Muscle layer of colon (tissue), 2 donors: ENCODE data around the gene PFKM.
"Not testable (repeated sequence)": the region's sequence is repeated elsewhere in the genome, so short reads cannot be mapped to it uniquely, and the experiment has no call there.

ENCODE experiments used
- H3K27ac ChIP-seq: one replicate; pipeline ENCODE4 v1.7.0; 2013; ENCODE audit warnings: low read depth, mild to moderate bottlenecking, low read length, moderate library complexity
- H3K27me3 ChIP-seq, 2 donors: one replicate each; pipeline ENCODE4 v1.7.0; 2013; ENCODE audit warnings: low read length in 2 of 2, mild to moderate bottlenecking in 2 of 2; ENCODE audit not compliant: insufficient read depth in 2 of 2, control insufficient read depth in 1 of 2
- H3K36me3 ChIP-seq: one replicate; pipeline ENCODE4 v1.7.0; 2013; ENCODE audit warnings: mild to moderate bottlenecking, low read length; ENCODE audit not compliant: insufficient read depth
- H3K4me1 ChIP-seq: one replicate; pipeline ENCODE4 v1.7.0; 2013; ENCODE audit warnings: mild to moderate bottlenecking, low read length; ENCODE audit not compliant: insufficient read depth
- H3K4me3 ChIP-seq, 2 donors: one replicate each; pipeline ENCODE4 v1.7.0; 2013; ENCODE audit warnings: low read length in 2 of 2, low read depth in 1 of 2, mild to moderate bottlenecking in 1 of 2, moderate library complexity in 1 of 2
- H3K9ac ChIP-seq: one replicate; pipeline ENCODE4 v1.7.0; 2013; ENCODE audit warnings: low read length
- H3K9me3 ChIP-seq: one replicate; pipeline ENCODE4 v1.7.0; 2013; ENCODE audit warnings: mild to moderate bottlenecking, low read length
- donor health status: abdominal sarcoma.
- donor health status: Adenocarcinoma of cecum.

The PFKM gene

DNA sequence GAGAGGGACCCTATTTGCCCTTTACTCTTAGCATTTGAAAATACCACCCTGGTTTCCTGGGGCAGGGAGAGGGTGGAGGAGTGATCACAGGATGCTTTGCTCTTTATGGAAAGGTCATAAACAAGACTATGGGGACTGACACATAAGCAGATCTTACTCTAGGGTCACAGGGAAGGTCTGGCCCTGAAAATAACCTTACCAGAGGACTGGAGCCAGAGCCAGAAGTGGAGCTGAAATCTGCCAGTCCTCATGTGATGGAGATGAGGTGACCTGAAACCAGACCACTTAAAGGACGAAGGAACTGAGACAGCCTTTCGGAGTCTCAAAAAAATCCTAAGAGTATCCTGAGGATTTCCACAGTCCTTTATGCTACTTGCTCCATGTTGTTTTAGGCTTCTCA lies 12.4 kb downstream of the PFKM start:
- no peaks in the 10 kb centered on the region for H3K27me3 ChIP-seq
- no peaks in the 10 kb centered on the region for H3K4me1 ChIP-seq
- no peak overlapping the region for H3K27ac ChIP-seq
- H3K4me3 ChIP-seq = no peak overlapping the region
- no peaks in the 10 kb centered on the region for H3K9me3 ChIP-seq
- no peak overlapping the region for H3K9ac ChIP-seq
- H3K36me3 ChIP-seq = peaks cover 69% of the 10 kb centered on the region

- H3K9ac ChIP-seq = no peak overlapping the region
- H3K27ac ChIP-seq = no peak overlapping the region
- no peaks in the 10 kb centered on the region for H3K4me1 ChIP-seq
- no peak overlapping the region for H3K4me3 ChIP-seq
- H3K9me3 ChIP-seq = no peaks in the 10 kb centered on the region
- no peaks in the 10 kb centered on the region for H3K27me3 ChIP-seq
- peaks cover 61% of the 10 kb centered on the region for H3K36me3 ChIP-seq
Measured at GRCh38 chr12:48132826-48133225, 13.7 kb downstream of the PFKM start.

- no peak overlapping the region for H3K4me3 ChIP-seq
- H3K27me3 ChIP-seq = no peaks in the 10 kb centered on the region
- H3K9ac ChIP-seq = no peak overlapping the region
- H3K4me1 ChIP-seq = no peaks in the 10 kb centered on the region
- H3K36me3 ChIP-seq = peaks cover 78% of the 10 kb centered on the region
- H3K27ac ChIP-seq = no peak overlapping the region
- no peaks in the 10 kb centered on the region for H3K9me3 ChIP-seq
Measured at GRCh38 chr12:48135027-48135426, 15.9 kb downstream of the PFKM start.

- peaks cover 89% of the 10 kb centered on the region for H3K36me3 ChIP-seq
- H3K9me3 ChIP-seq = no peaks in the 10 kb centered on the region
- no peaks in the 10 kb centered on the region for H3K27me3 ChIP-seq
- no peaks in the 10 kb centered on the region for H3K4me1 ChIP-seq
- H3K9ac ChIP-seq = no peak overlapping the region
- H3K27ac ChIP-seq = no peak overlapping the region
- no peak overlapping the region for H3K4me3 ChIP-seq
Measured at GRCh38 chr12:48142818-48143674, 23.9 kb downstream of the PFKM start.

DNA sequence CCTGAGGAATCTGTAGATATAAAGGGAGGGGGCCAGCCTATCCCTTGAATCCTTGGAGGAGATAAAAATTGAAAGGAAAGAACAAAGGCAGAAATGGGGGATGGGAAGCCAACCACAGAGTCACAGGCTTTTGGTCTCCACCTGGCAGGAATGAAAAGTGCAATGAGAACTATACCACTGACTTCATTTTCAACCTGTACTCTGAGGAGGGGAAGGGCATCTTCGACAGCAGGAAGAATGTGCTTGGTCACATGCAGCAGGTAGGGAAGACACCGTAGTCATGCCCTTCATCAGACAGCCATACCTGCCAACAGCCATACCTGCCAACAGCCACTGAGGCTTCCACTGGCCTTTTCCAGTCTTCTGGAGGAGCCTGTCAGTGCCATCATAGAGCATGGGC lies 24.7 kb downstream of the PFKM start:
- Histone ChIP-seq H3K27me3 (no peaks in the 10 kb centered on the region), H3K4me1 (no peaks in the 10 kb centered on the region), H3K36me3 (peaks cover 86% of the 10 kb centered on the region), H3K4me3 (no peak overlapping the region), H3K27ac (no peak overlapping the region), H3K9me3 (no peaks in the 10 kb centered on the region), H3K9ac (no peak overlapping the region)

DNA sequence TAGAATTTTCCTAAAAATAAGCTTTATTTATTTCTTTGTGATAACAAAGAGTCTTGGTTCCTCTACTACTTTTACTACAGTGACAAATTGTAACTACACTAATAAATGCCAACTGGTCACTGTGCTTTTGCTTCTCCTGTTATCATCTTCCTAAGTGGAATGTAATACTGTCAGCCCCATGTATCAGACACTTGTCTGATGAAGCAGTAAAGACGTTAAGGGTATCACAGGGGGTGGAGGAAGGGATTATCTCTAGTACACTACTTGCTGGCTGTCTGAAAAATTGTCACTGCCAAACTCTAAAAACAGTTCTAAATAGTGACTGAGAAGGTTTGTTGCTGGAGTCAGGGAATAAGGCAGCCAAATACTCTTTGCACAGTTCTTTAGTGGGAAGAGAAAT lies 26.8 kb downstream of the PFKM start:
- H3K27ac ChIP-seq = no peak overlapping the region
- H3K36me3 ChIP-seq = peaks cover 88% of the 10 kb centered on the region
- no peaks in the 10 kb centered on the region for H3K4me1 ChIP-seq
- no peaks in the 10 kb centered on the region for H3K9me3 ChIP-seq
- no peak overlapping the region for H3K4me3 ChIP-seq
- no peaks in the 10 kb centered on the region for H3K27me3 ChIP-seq
- H3K9ac ChIP-seq = no peak overlapping the region

- Histone ChIP-seq H3K9ac (no peak overlapping the region), H3K36me3 (peaks cover 61% of the 10 kb centered on the region), H3K27me3 (no peaks in the 10 kb centered on the region), H3K4me3 (no peak overlapping the region), H3K4me1 (no peaks in the 10 kb centered on the region), H3K27ac (no peak overlapping the region), H3K9me3 (no peaks in the 10 kb centered on the region)
Measured at GRCh38 chr12:48151103-48151771, 32.1 kb downstream of the PFKM start.

DNA sequence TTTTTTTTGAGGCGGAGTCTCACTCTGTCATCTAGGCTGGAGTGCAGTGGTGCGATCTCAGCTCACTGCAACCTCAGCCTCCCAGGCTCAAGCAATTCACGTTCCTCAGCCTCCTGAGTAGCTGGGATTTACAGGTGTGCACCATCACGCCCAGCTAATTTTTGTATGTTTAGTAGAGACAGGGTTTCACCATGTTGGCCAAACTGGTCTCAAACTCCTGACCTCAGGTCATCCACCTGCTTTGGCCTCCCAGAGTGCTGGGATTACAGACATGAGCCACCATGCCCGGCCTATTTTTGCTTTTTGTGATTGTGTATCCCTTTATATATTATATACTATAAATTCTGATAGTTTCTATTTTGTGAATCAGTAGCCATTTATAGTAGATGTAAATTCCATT lies 36.6 kb downstream of the PFKM start:
- H3K9ac ChIP-seq, H3K4me1 ChIP-seq, H3K4me3 ChIP-seq, H3K27me3 ChIP-seq, H3K27ac ChIP-seq, H3K9me3 ChIP-seq: not testable (repeated sequence)
- H3K36me3 ChIP-seq = peaks cover 26% of the 10 kb centered on the region

GRCh38 chr12:48156652-48157017 lies 37.5 kb downstream of the PFKM start:
- peak overlapping the region; percentile 76 for H3K9ac ChIP-seq
- peak overlapping the region; percentile 76 for H3K27ac ChIP-seq
- peak overlapping the region; percentile 75 to 99 for H3K4me3 ChIP-seq
- no peaks in the 10 kb centered on the region for H3K9me3 ChIP-seq
- H3K4me1 ChIP-seq = no peaks in the 10 kb centered on the region
- no peaks in the 10 kb centered on the region for H3K27me3 ChIP-seq
- H3K36me3 ChIP-seq = peaks cover 17% of the 10 kb centered on the region

DNA sequence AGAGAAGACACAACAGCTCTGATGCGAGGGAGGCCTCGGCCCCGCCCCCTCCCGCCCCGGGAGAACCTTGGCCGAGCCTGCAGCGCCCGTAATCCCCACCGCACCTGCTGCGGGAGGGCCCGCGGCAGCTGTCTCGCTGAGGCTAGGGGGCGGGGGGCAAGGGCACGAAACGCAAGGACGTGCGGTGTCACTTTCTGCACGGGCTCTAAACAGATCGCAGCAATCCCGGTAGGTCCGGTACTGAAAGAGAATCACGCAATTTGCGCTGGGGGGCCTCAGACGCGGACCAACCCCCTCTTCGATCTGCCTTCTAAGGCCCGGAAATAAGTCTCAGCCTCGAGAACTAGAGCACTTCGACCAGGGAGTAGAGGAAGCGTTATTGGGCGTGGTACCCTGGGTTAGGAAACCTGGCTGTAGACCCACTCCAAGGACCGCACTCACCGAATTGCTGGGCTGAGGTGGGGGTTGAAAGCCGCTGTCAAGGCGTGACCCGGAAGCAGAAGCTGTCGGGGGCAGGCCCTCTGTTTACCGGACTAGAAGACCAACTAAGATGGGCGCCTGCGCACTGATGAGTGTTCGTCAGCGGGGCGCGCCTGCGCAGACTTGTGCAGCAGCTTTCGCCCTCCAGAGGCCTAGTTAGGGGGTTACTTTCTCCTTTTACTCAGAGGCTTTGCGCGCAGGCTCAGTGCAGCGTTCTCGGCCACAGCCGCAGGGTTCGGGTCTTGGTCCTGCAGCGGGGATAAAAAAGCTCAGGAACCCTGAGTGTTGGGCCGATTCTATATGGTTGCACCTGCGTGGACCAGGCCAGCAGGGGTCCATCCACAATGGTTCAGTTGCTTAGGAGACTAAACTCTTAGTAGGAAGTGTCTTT lies 38.1 kb downstream of the PFKM start, which contains the start of gene ASB8:
Gene ASB8, minus strand, starts transcription at position 498 of the 871 bp plus-strand sequence. CDS start 4,019 bp downstream, outside the sequence.
- no peaks in the 10 kb centered on the region for H3K27me3 ChIP-seq
- peaks cover 11% of the 10 kb centered on the region for H3K36me3 ChIP-seq
- peak within 1 kb of the TSS; percentile 75 to 99 for H3K4me3 ChIP-seq
- no peaks in the 10 kb centered on the region for H3K9me3 ChIP-seq
- peak within 1 kb of the TSS; percentile 76 for H3K27ac ChIP-seq
- H3K9ac ChIP-seq = peak within 1 kb of the TSS; percentile 76
- no peaks in the 10 kb centered on the region for H3K4me1 ChIP-seq

- H3K9ac ChIP-seq = peak overlapping the region; percentile 12
- peak overlapping the region; percentile 43 to 99 for H3K4me3 ChIP-seq
- peak overlapping the region; percentile 76 for H3K27ac ChIP-seq
- H3K9me3 ChIP-seq = no peaks in the 10 kb centered on the region
- no peaks in the 10 kb centered on the region for H3K4me1 ChIP-seq
- peaks cover 5% of the 10 kb centered on the region for H3K36me3 ChIP-seq
- H3K27me3 ChIP-seq = no peaks in the 10 kb centered on the region
Measured at GRCh38 chr12:48157889-48158370, 38.8 kb downstream of the PFKM start.
